HL-60 (cell line): Measurements from ENCODE around the gene SOX10.

Experiments
- DNase-seq, 2 experiments: peaks; one replicate each; pipeline ENCODE4 v3.0.0-alpha.2; 2010 to 2020; ENCODE audit warnings: low read depth in 1 of 2, low spot score in 1 of 2
- H3K27ac ChIP-seq: fragments of 250-450 bp; sonication (Bioruptor Pico); replicated peaks from 2 replicates; pipeline ENCODE4 v1.5.1; 2020; ENCODE audit warnings: mild to moderate bottlenecking, moderate library complexity
- H3K27me3 ChIP-seq: fragments of 250-450 bp; sonication (Bioruptor Pico); 2 replicates; pipeline ENCODE4 v1.5.1; 2021; ENCODE audit warnings: mild to moderate bottlenecking, moderate library complexity; ENCODE audit not compliant: insufficient read depth, poor library complexity, severe bottlenecking
- H3K4me3 ChIP-seq: replicated peaks from 2 replicates; pipeline ENCODE4 v1.5.1; 2011; ENCODE audit warnings: mild to moderate bottlenecking, control low read depth, low read length; ENCODE audit not compliant: insufficient read depth
- GABPA ChIP-seq: IDR thresholded peaks from 2 replicates; pipeline ENCODE4 v1.6.1; 2012; ENCODE audit warnings: low read depth
- POLR2AphosphoS5 ChIP-seq: IDR thresholded peaks from 2 replicates; pipeline ENCODE4 v1.6.1; 2012; ENCODE audit warnings: low read depth
- REST ChIP-seq: IDR thresholded peaks from 2 replicates; pipeline ENCODE4 v1.6.1; 2012; ENCODE audit warnings: low read depth; ENCODE audit not compliant: insufficient replicate concordance
- SPI1 ChIP-seq: IDR thresholded peaks from 2 replicates; pipeline ENCODE4 v1.6.1; 2012; ENCODE audit warnings: low read depth, mild to moderate bottlenecking, borderline replicate concordance
- TF ChIP-seq, protein P1 (sequence below): IDR thresholded peaks from one replicate; pipeline ENCODE4 v1.5.1; 2011; ENCODE audit warnings: low read length, control low read depth, inconsistent platforms; ENCODE audit not compliant: insufficient read depth

Gene SOX10

GRCh38 chr22:37994982-37995381 is 10.6 kb upstream of the SOX10 start:
- no peaks in the 10 kb centered on the region for H3K27me3 ChIP-seq
- DNase-seq: no peak
- TF ChIP-seq SPI1: no peak
- TF ChIP-seq, protein P1, sequence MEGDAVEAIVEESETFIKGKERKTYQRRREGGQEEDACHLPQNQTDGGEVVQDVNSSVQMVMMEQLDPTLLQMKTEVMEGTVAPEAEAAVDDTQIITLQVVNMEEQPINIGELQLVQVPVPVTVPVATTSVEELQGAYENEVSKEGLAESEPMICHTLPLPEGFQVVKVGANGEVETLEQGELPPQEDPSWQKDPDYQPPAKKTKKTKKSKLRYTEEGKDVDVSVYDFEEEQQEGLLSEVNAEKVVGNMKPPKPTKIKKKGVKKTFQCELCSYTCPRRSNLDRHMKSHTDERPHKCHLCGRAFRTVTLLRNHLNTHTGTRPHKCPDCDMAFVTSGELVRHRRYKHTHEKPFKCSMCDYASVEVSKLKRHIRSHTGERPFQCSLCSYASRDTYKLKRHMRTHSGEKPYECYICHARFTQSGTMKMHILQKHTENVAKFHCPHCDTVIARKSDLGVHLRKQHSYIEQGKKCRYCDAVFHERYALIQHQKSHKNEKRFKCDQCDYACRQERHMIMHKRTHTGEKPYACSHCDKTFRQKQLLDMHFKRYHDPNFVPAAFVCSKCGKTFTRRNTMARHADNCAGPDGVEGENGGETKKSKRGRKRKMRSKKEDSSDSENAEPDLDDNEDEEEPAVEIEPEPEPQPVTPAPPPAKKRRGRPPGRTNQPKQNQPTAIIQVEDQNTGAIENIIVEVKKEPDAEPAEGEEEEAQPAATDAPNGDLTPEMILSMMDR: no peak
- TF ChIP-seq REST: no peak
- TF ChIP-seq POLR2AphosphoS5: no peak
- TF ChIP-seq GABPA: no peak
- H3K4me3 ChIP-seq: no peak overlapping the region
- no peak overlapping the region for H3K27ac ChIP-seq

DNA sequence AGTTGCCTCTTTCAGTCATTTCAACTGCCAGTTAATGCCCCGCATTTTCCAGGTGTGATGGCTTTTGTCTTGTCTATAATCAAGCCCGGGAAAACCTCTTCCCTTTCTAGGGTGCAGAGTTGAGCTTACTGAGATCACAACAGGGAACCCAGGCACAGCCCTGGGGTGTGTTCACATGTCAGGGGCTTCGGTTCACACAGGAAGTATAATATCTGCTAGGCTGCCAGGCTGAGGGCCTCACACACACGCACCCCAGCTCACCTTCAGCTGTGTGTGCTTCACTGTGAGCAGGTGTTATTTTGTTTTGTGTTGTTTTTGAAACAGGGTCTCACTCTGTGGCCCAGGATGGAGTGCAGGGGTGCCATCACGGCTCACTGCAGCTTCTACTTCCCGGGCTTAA is 9.7 kb upstream of the SOX10 start:
- H3K27me3 ChIP-seq: no peaks in the 10 kb centered on the region

DNA sequence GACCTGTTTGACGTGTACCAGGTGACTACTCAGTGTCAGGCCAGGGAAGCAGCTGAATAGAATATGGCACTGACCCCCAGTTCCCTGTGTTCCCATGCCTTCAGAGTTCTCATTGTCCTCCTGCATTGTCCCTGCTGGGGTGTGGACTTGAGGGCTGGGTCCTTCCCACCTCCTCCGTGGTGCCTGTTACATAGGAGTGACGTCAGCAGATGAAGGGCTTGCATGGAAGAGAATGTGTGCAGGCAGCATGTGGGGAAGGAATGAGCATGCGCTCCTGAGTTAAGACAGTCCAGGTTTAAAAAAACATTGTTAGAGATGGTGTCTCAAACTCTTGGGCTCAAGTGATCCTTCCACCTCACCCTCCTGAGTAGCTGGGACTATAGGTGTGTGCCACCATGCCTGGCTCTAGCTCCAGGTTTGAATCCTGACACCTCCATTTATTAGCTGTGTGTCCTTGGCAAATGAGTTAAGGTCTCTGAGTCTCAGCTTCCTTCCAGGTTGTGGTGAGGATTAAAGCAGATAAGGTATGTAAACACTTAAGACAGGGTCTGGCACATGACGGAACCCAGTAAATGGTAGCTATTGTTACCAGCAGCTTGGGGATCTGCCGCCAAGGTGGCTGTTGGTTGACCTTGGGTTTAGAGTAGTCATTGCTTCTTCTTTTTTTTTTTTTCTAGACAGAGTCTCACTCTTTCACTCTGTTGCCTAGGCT is 7.5 kb upstream of the SOX10 start:
- TF ChIP-seq SPI1: no peak
- TF ChIP-seq GABPA: no peak
- Histone ChIP-seq H3K27ac (no peak overlapping the region), H3K4me3 (no peak overlapping the region), H3K27me3 (no peaks in the 10 kb centered on the region)
- DNase-seq: no peak

More for the DNA sequence above, 9.7 kb upstream of the SOX10 start:
- Histone ChIP-seq H3K27ac (no peak overlapping the region), H3K4me3 (no peak overlapping the region)
- TF ChIP-seq REST: no peak
- no peak for TF ChIP-seq SPI1
- TF ChIP-seq, protein P1: no peak
- no peak for TF ChIP-seq GABPA
- no peak for TF ChIP-seq POLR2AphosphoS5
- no peak for DNase-seq

DNA sequence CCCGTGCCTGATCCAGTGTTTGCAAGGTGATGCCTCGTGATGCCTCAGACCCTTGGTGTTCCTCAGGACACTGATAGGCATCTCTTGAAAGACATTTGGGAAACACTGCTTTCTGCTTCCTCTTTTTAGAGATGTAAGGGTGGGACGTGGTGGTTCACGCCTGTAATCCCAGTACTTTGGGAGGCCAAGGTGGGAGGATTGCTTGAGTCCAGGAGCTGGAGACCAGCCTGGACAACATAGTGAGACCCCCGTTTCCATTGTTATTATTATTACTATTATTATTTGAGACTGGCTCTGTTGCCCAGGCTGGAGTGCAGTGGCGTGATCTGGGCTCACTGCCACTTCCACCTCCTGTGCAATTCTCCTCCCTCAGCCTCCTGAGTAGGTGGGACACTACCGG is 6.5 kb upstream of the SOX10 start:
- H3K27ac ChIP-seq: no peak overlapping the region
- H3K27me3 ChIP-seq: no peaks in the 10 kb centered on the region
- TF ChIP-seq REST (no peak), POLR2AphosphoS5 (no peak), SPI1 (no peak), GABPA (no peak)
- TF ChIP-seq, protein P1: no peak
- no peak overlapping the region for H3K4me3 ChIP-seq
- DNase-seq: no peak
